ENCODE measurements around the gene AVPR2.

DNA sequence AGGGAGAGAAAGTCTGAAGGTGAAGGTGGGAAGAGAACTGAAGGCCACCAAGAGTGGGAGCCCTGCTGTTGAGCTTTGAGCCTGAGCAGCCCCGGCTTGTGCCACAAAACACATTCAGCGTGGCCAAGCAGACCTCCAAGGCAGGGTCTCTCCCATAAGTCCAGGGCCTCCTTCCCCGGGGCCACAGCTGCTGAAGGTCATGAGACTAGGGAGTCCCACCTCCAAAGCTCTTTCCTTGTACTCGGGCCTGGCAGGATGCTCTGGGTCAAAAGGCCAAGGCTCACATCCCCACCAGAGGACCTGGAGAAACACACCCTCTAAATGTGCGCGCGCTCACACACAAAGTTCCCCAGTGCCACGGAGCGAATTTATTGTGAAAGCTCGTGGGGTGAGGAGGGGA, 25.1 kb downstream of the AVPR2 start:
- TF ChIP-seq, protein P1, sequence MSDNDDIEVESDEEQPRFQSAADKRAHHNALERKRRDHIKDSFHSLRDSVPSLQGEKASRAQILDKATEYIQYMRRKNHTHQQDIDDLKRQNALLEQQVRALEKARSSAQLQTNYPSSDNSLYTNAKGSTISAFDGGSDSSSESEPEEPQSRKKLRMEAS (IDR thresholded peaks at IDR 0.05) = no peak
- TF ChIP-seq, protein P2, sequence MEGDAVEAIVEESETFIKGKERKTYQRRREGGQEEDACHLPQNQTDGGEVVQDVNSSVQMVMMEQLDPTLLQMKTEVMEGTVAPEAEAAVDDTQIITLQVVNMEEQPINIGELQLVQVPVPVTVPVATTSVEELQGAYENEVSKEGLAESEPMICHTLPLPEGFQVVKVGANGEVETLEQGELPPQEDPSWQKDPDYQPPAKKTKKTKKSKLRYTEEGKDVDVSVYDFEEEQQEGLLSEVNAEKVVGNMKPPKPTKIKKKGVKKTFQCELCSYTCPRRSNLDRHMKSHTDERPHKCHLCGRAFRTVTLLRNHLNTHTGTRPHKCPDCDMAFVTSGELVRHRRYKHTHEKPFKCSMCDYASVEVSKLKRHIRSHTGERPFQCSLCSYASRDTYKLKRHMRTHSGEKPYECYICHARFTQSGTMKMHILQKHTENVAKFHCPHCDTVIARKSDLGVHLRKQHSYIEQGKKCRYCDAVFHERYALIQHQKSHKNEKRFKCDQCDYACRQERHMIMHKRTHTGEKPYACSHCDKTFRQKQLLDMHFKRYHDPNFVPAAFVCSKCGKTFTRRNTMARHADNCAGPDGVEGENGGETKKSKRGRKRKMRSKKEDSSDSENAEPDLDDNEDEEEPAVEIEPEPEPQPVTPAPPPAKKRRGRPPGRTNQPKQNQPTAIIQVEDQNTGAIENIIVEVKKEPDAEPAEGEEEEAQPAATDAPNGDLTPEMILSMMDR (IDR thresholded peaks at IDR 0.05 in 2 of 3, conservative IDR thresholded peaks at IDR 0.05 in 1 of 3; ENCODE audit: borderline replicate concordance in 1 of 3, insufficient read depth in 1 of 3, low read depth in 2 of 3, low read length in 2 of 3) = no peak
- TF ChIP-seq TCF7L2 (IDR thresholded peaks at IDR 0.05; ENCODE audit: borderline replicate concordance, extremely low read depth, insufficient read depth, insufficient read length) (no peak), POLR2AphosphoS5 (IDR thresholded peaks at IDR 0.05; ENCODE audit: low read depth, low read length) (no peak), EZH2phosphoT487 (IDR thresholded peaks at IDR 0.05; ENCODE audit: borderline replicate concordance) (no peak), YY1 (IDR thresholded peaks at IDR 0.05; ENCODE audit: extremely low read depth, insufficient replicate concordance, low read depth, low read length) (no peak), RAD21 (IDR thresholded peaks at IDR 0.05; ENCODE audit: low read depth) (no peak), POLR2A (IDR thresholded peaks at IDR 0.05; ENCODE audit: borderline replicate concordance, extremely low read depth, insufficient read depth, insufficient read length) (no peak), SRF (IDR thresholded peaks at IDR 0.05; ENCODE audit: low read depth) (no peak), EZH2 (IDR thresholded peaks at IDR 0.05) (no peak), EGR1 (IDR thresholded peaks at IDR 0.05; ENCODE audit: low read depth) (no peak)

Data from HCT116 (cell line).